ENCODE data around the gene RBM44.

The RBM44 gene

DNA sequence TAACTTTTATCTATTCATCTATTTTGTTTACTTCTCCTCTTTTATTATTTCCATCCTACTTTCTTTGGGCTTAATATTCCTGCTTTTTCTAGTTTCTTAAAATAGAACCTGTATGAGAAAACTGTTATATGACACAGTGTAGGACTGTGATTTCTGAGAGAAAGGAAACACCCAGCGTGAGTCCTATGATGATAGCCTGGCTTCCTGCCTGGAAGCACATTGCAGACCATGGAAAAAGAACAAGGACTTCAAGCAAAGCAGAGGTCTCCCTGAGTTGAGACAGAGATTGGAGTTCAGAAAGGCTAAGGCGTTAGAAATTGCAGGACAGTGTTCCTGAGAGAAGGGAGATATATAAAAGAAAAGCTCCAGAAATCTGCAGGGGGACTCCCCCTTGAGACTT is 7.8 kb downstream of the RBM44 start:
- H3K27me3 Mint-ChIP-seq (ENCODE audit: low read depth, poor library complexity) = peaks cover 6% of the 10 kb centered on the region
- H3K36me3 Mint-ChIP-seq (ENCODE audit: low read depth) = no peaks in the 10 kb centered on the region
- TF ChIP-seq, protein P1, sequence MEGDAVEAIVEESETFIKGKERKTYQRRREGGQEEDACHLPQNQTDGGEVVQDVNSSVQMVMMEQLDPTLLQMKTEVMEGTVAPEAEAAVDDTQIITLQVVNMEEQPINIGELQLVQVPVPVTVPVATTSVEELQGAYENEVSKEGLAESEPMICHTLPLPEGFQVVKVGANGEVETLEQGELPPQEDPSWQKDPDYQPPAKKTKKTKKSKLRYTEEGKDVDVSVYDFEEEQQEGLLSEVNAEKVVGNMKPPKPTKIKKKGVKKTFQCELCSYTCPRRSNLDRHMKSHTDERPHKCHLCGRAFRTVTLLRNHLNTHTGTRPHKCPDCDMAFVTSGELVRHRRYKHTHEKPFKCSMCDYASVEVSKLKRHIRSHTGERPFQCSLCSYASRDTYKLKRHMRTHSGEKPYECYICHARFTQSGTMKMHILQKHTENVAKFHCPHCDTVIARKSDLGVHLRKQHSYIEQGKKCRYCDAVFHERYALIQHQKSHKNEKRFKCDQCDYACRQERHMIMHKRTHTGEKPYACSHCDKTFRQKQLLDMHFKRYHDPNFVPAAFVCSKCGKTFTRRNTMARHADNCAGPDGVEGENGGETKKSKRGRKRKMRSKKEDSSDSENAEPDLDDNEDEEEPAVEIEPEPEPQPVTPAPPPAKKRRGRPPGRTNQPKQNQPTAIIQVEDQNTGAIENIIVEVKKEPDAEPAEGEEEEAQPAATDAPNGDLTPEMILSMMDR (IDR thresholded peaks at IDR 0.05) = no peak
- no peak overlapping the region for H3K4me3 Mint-ChIP-seq
- peaks cover 11% of the 10 kb centered on the region for H3K9me3 Mint-ChIP-seq
- H3K4me1 Mint-ChIP-seq = no peaks in the 10 kb centered on the region
- no peak for DNase-seq
- H3K27ac Mint-ChIP-seq = no peak overlapping the region

DNA sequence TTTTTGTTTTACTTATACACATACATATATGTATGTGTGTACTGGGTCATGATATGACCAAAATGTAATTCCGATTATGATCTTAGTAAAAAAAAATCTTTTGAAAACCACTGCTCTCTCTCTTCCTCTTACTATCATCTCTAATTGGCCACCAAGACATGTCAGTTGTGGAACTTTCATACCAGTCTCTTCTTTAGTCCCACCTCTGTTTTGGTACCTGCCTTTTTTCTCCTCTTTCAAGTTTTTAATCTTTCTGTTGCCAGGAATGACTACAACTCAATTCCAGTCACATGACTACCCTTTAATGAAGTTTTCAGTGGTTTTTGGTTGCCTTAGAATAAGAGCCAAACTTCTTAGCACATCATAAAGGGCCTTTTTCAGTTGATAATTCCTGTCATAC is 17.1 kb downstream of the RBM44 start:
- no peak for DNase-seq
- Mint-ChIP-seq H3K9me3 (no peaks in the 10 kb centered on the region), H3K4me3 (no peak overlapping the region), H3K4me1 (no peaks in the 10 kb centered on the region), H3K27me3 (ENCODE audit: low read depth, poor library complexity) (peaks cover 14% of the 10 kb centered on the region), H3K27ac (no peak overlapping the region), H3K36me3 (ENCODE audit: low read depth) (no peaks in the 10 kb centered on the region)
- TF ChIP-seq, protein P1 (IDR thresholded peaks at IDR 0.05) = no peak

GRCh38 chr2:237816531-237816930 is 18.0 kb downstream of the RBM44 start:
- Mint-ChIP-seq H3K27me3 (ENCODE audit: low read depth, poor library complexity) (peaks cover 14% of the 10 kb centered on the region), H3K36me3 (ENCODE audit: low read depth) (no peaks in the 10 kb centered on the region), H3K4me3 (no peak overlapping the region), H3K4me1 (no peaks in the 10 kb centered on the region), H3K9me3 (no peaks in the 10 kb centered on the region), H3K27ac (no peak overlapping the region)
- DNase-seq = no peak
- TF ChIP-seq, protein P1 (IDR thresholded peaks at IDR 0.05) = no peak

DNA sequence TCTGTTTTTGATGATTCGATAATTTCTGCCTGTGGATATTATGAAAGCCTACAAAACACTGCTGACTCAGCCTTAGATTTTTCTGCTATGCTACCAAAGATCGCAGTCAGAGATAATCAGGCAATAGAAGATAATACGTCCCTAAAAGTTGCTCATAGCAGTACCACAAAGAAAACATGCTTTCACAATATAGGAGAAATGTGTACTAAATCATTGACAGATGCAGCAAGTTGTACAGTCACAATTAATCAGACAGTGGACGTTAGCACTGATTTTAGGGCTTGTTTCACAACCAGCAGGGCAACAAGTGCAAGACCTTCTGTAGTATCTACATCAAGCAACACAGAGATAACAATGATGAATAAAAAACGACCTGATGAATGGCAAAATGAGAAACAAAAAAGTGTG is 19.5 kb downstream of the RBM44 start:
- Mint-ChIP-seq H3K27ac (no peak overlapping the region), H3K9me3 (no peaks in the 10 kb centered on the region), H3K27me3 (ENCODE audit: low read depth, poor library complexity) (peaks cover 14% of the 10 kb centered on the region), H3K4me1 (no peaks in the 10 kb centered on the region), H3K4me3 (no peak overlapping the region), H3K36me3 (ENCODE audit: low read depth) (no peaks in the 10 kb centered on the region)
- no peak for DNase-seq
- TF ChIP-seq, protein P1 (IDR thresholded peaks at IDR 0.05) = no peak

- H3K27me3 Mint-ChIP-seq (ENCODE audit: low read depth, poor library complexity) = peaks cover 10% of the 10 kb centered on the region
- H3K9me3 Mint-ChIP-seq = no peaks in the 10 kb centered on the region
- H3K27ac Mint-ChIP-seq = no peak overlapping the region
- no peak for DNase-seq
- no peak overlapping the region for H3K4me3 Mint-ChIP-seq
- TF ChIP-seq, protein P1 (IDR thresholded peaks at IDR 0.05) = no peak
- H3K36me3 Mint-ChIP-seq (ENCODE audit: low read depth) = no peaks in the 10 kb centered on the region
- no peaks in the 10 kb centered on the region for H3K4me1 Mint-ChIP-seq
Observed at GRCh38 chr2:237819231-237819630, 20.7 kb downstream of the RBM44 start.

GRCh38 chr2:237820421-237820820 is 21.8 kb downstream of the RBM44 start:
- Mint-ChIP-seq H3K9me3 (no peaks in the 10 kb centered on the region), H3K4me1 (no peaks in the 10 kb centered on the region), H3K4me3 (no peak overlapping the region), H3K36me3 (ENCODE audit: low read depth) (no peaks in the 10 kb centered on the region), H3K27me3 (ENCODE audit: low read depth, poor library complexity) (peaks cover 11% of the 10 kb centered on the region), H3K27ac (no peak overlapping the region)
- no peak for DNase-seq
- TF ChIP-seq, protein P1 (IDR thresholded peaks at IDR 0.05) = no peak

Data from nephron progenitor cell (in vitro differentiated cells).